HG03575 (cell line): ENCODE measurements around the gene LAMB4.

Source experiments
- ATAC-seq: cut with Tn5 transposase; IDR thresholded peaks from one replicate; pipeline ENCODE4 v1.9.1; 2021; ENCODE audit not compliant: unreplicated experiment, insufficient number of reproducible peaks, low FRiP score; ENCODE audit errors: extremely low read depth

The LAMB4 gene

DNA sequence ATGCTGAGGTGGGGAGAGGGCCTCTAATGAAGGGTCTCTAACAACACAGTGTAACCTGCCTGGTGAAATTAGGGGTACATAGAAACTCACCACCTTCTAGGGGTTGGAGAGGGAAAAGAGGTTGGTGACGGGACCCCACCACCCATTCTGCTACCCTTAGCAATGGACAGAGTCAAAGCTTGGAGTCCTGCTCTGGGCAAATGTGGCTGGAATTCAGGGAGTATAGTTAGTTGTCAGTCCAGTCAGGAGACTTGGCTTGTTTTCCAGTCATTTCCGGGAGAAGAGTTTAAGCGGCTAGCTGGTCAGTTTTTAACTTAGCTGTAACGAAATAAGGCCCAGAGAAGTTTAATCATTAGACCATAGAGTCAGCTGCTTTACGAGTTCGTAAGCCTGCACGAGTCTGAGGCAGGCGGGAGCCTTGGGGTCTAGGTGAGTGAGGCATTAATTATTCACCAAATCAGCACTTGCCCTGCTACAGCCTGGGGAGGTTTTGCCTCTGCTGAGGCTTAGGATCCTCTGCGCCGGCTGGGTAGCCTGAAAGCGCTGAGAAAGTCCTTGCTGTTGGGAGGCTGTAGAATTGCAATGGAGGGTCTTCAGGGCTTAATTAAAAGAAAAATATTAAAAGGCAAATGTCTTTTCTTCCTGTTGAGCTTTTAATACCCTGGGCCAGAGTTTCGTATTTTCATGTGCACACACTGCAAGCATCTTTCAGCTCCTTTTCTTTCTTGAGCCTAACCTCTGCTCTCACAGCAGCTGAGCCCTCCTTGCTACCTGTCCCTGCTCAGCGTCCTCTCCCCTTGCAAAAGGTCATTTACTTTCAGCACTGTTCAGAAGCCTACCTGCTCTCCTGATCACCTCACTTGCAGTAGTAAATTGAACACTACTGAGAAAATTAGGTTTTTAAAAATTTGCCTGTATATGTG is 125.7 kb downstream of the LAMB4 start:
- ATAC-seq, result no peak

GRCh38 chr7:108003599-108003935 is 126.6 kb downstream of the LAMB4 start:
- no peak for ATAC-seq

- no peak for ATAC-seq
These were observed 127.2 kb downstream of the LAMB4 start, which contains the start of gene LAMB1 for GRCh38 chr7:108002726-108003598. Gene LAMB1, minus strand, starts transcription at chr7:108003161. Its CDS starts 276 bp downstream, at chr7:108002885.

DNA sequence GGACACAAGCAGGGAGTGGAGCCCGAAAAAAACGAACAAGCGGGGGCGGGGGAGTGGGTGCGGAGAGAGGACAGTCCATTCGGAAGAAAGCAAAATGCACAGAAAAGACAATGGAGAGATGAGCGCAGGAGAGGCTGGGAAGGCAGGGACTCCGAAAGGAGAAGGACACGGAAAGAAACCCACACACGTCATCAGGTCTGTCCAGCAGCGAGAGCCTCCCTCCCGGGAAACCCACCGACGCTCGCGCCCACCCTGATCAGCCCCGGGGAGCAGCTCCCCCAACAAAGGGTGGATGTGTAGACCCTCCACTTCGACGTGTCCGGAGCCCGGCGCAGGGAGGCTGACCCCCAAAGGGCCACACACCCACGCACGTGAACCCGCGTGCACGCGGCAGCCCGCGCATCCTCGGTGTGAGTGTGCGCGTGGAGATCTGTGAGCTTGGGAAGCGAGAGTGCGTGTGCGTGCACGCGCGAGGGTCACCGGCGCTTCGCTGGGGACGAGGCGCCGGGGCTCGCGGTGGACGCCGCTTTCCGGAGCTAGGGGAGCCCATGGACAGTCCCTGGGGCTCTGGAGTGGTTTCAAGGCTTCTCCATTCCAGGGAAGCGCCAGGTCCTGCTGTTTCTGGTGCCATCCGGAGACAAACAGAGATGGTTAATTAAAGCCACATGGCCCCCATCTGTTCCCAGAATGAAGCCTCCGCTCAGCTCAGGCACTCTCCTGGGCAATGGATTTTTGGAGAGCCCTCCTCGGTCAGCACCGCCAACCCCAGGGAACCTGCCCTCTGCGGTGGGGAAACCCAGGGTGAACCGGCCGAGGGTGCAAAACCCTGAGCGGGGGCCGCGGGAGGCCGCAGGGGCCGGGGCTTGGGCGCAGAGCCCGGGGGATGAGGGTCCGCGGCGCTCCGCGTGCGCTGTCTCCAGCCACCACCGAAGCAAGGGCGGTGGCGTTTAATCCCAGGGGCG is 128.1 kb downstream of the LAMB4 start:
- ATAC-seq, result no peak

GRCh38 chr7:108000875-108001763 is 129.0 kb downstream of the LAMB4 start:
- ATAC-seq, result no peak

DNA sequence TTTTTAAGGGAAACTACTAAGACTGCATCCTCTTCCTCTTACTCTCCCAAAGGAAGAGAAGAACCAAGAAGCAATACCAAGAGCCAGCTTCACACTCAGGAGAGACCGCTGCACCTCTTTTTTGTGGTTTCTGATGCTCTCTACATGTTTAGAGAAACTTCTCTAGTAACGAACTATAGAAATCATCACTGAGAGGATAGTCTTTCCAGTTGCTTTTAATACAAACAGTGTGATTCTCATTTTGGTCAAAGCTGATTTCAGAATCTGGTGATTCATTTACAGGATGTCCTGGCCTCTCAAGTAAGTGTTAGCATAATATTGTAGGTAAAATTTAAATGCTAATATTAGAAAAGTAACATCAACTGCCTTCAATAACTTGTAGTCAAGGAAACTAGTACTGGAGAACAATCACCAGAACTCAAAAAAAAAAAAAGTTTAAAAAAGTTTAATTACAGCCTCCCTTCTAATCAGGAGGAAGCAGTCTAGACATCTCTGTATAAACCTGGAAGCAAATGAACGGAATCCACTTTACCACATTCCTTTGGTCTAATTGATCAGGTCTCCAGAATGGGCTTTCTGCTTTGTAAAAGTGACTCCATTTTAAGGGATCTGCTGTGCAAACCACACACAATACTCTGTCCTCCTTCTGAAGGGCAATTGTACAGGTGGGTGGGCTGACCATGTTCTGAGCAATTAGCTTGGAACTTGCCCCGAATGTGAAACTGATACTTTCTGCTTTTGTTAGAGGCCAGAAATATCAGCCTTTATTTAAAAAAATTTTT is 130.2 kb downstream of the LAMB4 start:
- no peak for ATAC-seq

- no peak for ATAC-seq
These were observed 131.3 kb downstream of the LAMB4 start for GRCh38 chr7:107998660-107999480.

DNA sequence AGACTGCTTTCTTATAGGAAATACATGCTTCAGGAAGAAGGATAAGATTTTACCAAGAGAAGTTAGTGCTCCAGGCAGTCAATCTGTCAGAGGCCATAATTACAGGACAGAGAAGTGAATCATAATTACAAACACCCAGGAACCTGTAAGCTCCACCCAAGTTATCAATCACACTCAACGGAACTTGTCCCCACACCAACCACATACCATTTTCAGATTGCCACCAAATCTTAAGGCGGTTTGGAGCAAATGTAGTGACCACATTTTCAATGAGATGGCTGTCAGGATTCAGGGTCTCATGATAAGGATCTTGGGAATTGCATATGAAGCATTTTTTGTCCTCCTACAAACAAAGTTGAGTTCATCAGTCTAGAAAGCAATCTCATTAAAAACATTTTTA is 132.0 kb downstream of the LAMB4 start:
- no peak for ATAC-seq

DNA sequence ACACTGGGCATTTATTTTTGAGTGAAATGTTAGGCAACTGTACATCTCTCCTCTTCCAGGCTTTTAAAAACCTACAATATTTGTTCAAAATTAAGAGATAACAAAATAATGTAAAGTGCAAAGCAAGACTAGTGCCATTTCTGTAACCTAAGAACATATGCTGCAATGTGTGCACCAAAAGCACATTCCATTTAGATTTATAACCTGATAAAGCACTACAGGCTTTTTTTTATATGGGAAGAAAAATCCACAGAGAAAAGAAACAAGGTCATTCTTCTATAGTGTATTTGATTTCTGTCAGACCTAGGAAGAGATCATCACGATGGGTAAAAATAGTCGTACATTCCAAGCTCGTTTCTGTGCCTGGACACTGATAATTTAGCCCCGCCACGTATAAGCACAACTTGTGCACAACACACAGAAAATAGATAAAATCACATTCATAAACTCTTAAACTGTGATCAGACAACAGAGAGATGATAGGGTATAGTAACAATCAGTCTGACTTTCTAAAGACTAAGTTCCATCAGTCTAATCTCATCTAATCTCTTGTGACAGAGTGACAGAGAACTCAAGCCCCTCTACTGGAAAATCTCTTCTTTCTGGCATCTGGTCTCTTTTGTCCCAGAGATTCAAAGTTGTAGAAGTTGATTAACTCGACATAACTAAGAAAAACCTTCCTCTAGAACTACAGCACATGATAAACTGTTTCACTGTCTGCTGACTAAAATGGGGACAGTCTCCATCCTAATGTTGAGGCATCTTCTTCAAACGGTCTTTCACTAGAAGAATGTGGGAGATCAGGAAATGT is 133.9 kb downstream of the LAMB4 start:
- ATAC-seq, result no peak

DNA sequence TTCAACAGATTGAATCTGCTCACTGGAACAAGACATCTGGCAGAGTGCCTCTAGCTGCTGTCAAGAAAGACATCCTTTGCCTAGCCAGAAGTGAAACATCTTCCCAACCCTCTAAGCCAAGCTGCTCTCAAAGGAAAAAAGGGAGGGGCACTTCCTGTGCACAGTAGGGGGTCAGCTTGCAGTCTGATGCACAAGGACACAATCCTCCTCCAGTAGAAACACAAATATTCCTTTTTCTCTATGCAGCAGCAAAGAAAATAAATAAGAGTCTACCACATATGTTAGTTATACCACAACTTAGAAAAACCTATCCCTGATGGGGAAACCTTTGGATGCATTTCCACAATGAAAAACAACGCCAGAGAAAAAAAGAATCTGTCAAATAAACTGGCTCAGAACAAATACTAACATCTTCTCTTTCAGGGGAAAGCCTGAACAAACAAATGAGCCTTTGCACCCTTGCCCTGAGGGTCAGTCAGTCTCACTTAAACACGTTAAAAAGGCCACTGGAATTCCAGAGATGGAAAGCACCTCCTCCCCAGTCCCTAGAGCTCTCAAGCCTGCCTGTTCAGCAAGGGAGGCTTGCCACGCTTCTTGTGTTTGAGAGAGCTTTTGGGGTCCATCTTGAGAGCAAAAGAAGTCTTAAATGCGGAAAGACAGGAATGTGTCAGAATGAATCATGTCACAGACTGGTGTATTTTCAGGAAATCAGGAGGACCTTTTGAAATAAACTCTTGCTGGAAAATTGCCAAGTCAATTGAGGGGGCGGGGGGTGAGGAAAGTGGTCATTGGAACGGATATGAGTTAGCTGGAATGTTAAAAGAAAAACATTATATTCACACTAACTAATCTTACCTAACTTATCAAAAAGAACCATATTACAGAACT is 134.7 kb downstream of the LAMB4 start:
- ATAC-seq, result no peak

- ATAC-seq, result no peak
These were observed 135.6 kb downstream of the LAMB4 start for GRCh38 chr7:107994421-107995030.

DNA sequence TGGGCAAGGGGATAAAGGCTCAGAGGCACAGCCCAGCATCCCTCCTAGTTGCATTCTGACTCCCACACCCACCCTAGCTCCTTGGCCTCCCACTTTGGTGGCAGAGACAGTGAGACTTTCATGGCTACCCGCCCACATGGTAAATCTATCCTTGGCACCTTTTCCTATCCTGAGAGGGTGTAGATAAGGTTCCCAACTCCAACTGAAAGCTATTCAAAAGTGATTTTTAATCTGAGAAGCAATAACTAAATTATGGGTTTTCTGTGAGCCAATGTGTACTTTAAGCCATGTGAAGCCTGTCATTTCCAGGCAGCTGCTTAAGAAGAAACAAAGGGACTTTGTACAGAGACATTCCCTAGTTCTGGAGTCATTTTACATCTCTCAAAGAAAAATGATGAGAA is 136.3 kb downstream of the LAMB4 start:
- ATAC-seq, result no peak

DNA sequence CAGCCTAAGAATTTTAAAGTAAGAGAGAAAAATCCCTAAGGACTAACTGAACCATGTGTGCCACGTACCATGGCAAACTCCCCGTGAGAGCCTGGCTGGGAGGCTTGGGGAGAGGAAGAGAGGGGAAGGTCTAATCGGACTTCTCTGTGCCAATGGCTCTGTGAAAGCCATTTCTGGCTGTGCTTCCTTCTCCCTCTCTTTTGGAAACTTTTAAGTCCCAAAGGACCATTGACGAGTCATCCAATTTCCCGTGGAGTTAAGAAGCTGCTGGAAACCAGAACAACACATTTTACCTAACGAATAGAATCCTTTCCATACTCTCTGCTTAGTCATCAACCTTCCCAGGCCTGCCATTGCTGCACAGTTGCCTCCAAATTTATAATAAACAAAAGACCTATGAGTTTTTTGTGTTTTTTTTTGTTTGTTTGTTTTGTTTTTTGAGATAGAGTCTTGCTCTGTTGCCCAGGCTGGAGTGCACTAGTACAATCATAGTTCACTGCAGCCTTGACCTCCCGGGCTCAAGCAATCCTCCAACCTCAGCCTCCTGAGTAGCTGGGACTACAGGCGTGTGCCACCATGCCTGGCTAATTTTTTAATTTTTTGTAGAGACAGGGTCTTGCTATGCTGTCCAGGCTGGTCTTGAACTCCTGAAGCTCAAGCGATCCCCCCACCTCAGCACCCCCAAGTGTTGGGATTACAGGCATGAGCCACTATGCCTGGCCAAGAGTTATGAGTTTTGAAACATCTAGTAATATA is 140.4 kb downstream of the LAMB4 start:
- ATAC-seq, result no peak

GRCh38 chr7:107982918-107983389 is 147.2 kb downstream of the LAMB4 start:
- ATAC-seq, result no peak
